DND-41 (cell line): ENCODE results near the gene RWDD3.

Experiments used
- ATAC-seq: fragments of 200-7000 bp; cut with Tn5 transposase; 3 replicates; pipeline ENCODE4 v1.9.1; 2021; ENCODE audit warnings: low read depth; ENCODE audit not compliant: insufficient read depth
- DNase-seq: peaks from one replicate; pipeline ENCODE4 v3.0.0-alpha.2; 2020
- H2AFZ ChIP-seq: 2 replicates; pipeline ENCODE4 v1.6.0; 2012; ENCODE audit warnings: low read depth, low read length
- H3K27ac ChIP-seq: 2 replicates; pipeline ENCODE4 v1.5.1; 2012; ENCODE audit warnings: low read length, inconsistent platforms
- H3K27me3 ChIP-seq: fragments of 200-600 bp; sonication (generic); 2 replicates; pipeline ENCODE4 v1.6.0; 2012; ENCODE audit warnings: low read length, mild to moderate bottlenecking, inconsistent platforms; ENCODE audit not compliant: insufficient read depth, poor library complexity
- H3K36me3 ChIP-seq: 2 replicates; pipeline ENCODE4 v1.5.1; 2012; ENCODE audit warnings: low read length, inconsistent platforms; ENCODE audit not compliant: insufficient read depth
- H3K4me1 ChIP-seq: 2 replicates; pipeline ENCODE4 v1.5.1; 2012; ENCODE audit warnings: mild to moderate bottlenecking, low read length; ENCODE audit not compliant: insufficient read depth
- H3K4me2 ChIP-seq: 2 replicates; pipeline ENCODE4 v1.6.0; 2012; ENCODE audit warnings: mild to moderate bottlenecking, moderate library complexity, low read length, inconsistent platforms; ENCODE audit not compliant: insufficient read depth
- H3K4me3 ChIP-seq, 2 experiments: fragments of 200-600 bp in 1 of 2; shearing (Covaris generic) in 1 of 2; 2 replicates each; pipeline ENCODE4 v1.5.1; 2012 to 2016; ENCODE audit warnings: inconsistent platforms in 2 of 2, low read length in 2 of 2, mild to moderate bottlenecking in 2 of 2, low read depth in 1 of 2, moderate library complexity in 1 of 2
- H3K79me2 ChIP-seq: 2 replicates; pipeline ENCODE4 v1.6.0; 2012; ENCODE audit warnings: low read length, inconsistent platforms; ENCODE audit not compliant: insufficient read depth
- H3K9ac ChIP-seq: 2 replicates; pipeline ENCODE4 v1.6.0; 2012; ENCODE audit warnings: low read depth, mild to moderate bottlenecking, inconsistent platforms, low read length, moderate library complexity
- H3K9me3 ChIP-seq: 2 replicates; pipeline ENCODE4 v1.5.1; 2012; ENCODE audit warnings: low read length, moderate library complexity, mild to moderate bottlenecking, inconsistent platforms; ENCODE audit not compliant: insufficient read depth, severe bottlenecking
- H4K20me1 ChIP-seq: 2 replicates; pipeline ENCODE4 v1.6.0; 2012; ENCODE audit warnings: low read length; ENCODE audit not compliant: insufficient read depth
- EZH2 ChIP-seq: IDR thresholded peaks from 3 replicates; pipeline ENCODE4 v1.6.1; 2012; ENCODE audit warnings: borderline replicate concordance, low read depth, mild to moderate bottlenecking, moderate library complexity, low read length, inconsistent platforms; ENCODE audit not compliant: severe bottlenecking
- TF ChIP-seq, protein P1 (sequence below): IDR thresholded peaks from 2 replicates; pipeline ENCODE4 v1.5.1; 2012; ENCODE audit warnings: borderline replicate concordance, low read length, moderate library complexity, mild to moderate bottlenecking; ENCODE audit not compliant: poor library complexity, severe bottlenecking; ENCODE audit errors: extremely low read depth

The RWDD3 gene

DNA sequence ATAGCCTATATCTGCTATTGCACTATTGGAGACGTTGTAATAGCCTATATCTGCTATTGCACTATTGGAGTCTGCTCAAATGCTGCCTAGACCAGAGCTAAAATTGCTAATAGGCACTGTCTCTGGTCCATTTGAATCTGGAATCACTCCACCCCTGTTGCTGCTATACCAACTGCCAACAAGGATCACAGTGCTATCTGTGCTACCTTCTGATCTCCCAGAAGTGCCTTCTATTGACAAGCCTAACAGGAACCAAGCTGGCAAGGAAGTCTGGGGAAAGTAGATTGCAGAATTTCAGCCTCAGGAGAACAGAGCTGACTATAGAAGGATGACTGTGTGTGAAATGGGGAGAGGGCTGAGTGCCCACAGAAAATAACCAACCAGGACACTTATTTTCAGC is 15.9 kb downstream of the RWDD3 start:
- no peaks in the 10 kb centered on the region for H3K27me3 ChIP-seq
- H3K9me3 ChIP-seq: no peaks in the 10 kb centered on the region
- H3K4me3 ChIP-seq: no peak overlapping the region
- TF ChIP-seq, protein P1, sequence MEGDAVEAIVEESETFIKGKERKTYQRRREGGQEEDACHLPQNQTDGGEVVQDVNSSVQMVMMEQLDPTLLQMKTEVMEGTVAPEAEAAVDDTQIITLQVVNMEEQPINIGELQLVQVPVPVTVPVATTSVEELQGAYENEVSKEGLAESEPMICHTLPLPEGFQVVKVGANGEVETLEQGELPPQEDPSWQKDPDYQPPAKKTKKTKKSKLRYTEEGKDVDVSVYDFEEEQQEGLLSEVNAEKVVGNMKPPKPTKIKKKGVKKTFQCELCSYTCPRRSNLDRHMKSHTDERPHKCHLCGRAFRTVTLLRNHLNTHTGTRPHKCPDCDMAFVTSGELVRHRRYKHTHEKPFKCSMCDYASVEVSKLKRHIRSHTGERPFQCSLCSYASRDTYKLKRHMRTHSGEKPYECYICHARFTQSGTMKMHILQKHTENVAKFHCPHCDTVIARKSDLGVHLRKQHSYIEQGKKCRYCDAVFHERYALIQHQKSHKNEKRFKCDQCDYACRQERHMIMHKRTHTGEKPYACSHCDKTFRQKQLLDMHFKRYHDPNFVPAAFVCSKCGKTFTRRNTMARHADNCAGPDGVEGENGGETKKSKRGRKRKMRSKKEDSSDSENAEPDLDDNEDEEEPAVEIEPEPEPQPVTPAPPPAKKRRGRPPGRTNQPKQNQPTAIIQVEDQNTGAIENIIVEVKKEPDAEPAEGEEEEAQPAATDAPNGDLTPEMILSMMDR: no peak
- no peak for TF ChIP-seq EZH2
- H3K36me3 ChIP-seq: peaks cover 31% of the 10 kb centered on the region; the same call in 1 of the 2 replicates
- H4K20me1 ChIP-seq: no peaks in the 10 kb centered on the region
- no peak overlapping the region for H3K9ac ChIP-seq
- DNase-seq: no peak
- no peak overlapping the region for H3K27ac ChIP-seq
- no peaks in the 10 kb centered on the region for H3K4me1 ChIP-seq
- no peak overlapping the region for H2AFZ ChIP-seq
- H3K4me2 ChIP-seq: no peak overlapping the region
- no peak for ATAC-seq
- no peaks in the 10 kb centered on the region; the same call in 1 of the 2 replicates for H3K79me2 ChIP-seq

DNA sequence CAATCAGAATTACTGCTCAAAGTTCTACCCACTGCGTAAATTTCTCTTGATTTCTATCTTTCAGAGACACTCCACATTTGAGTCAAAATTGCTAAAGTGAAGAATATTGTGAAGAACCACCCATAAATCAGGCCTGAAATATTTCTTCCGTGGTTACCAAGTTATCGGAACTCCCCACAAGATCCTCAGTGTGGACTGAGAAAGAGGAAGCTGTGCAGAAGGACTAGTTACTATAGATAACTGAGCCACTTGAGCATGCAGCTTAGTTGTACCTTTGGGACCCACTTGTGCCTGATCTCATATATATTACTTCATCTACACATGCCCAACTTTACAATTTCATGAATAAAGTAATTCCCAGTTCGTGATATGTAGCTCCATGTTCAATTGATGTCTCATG is 18.4 kb downstream of the RWDD3 start:
- no peak overlapping the region for H3K4me2 ChIP-seq
- no peaks in the 10 kb centered on the region for H3K9me3 ChIP-seq
- no peaks in the 10 kb centered on the region for H3K27me3 ChIP-seq
- no peak for DNase-seq
- H3K27ac ChIP-seq: no peak overlapping the region
- no peak overlapping the region for H3K9ac ChIP-seq
- no peak for TF ChIP-seq EZH2
- TF ChIP-seq, protein P1: no peak
- peaks cover 26% of the 10 kb centered on the region; the same call in 1 of the 2 replicates for H3K36me3 ChIP-seq
- no peak overlapping the region for H3K4me3 ChIP-seq
- H3K79me2 ChIP-seq: no peaks in the 10 kb centered on the region
- H2AFZ ChIP-seq: no peak overlapping the region
- ATAC-seq: no peak
- no peaks in the 10 kb centered on the region for H3K4me1 ChIP-seq
- H4K20me1 ChIP-seq: no peaks in the 10 kb centered on the region

DNA sequence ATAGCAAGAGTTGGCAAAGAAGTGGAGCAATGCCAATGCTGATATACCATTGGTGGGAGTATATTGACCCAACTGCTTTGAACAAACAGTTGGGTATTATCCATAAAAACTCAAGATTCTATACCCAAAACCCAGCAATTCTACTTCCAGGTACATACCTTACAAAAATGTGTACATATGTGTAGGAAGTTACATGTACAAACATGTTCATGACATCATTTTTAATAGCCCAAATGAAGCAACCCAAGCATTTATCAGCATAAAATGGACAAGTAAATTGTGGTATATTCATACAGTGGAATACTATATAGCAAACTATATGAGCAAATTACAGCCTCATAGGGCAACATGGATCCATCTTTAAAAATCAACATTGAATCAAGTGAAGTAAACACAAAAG is 20.9 kb downstream of the RWDD3 start:
- Histone ChIP-seq H3K36me3 (peaks cover 16% of the 10 kb centered on the region; the same call in 1 of the 2 replicates), H3K9me3 (no peaks in the 10 kb centered on the region), H4K20me1 (no peaks in the 10 kb centered on the region), H3K4me2 (no peak overlapping the region), H3K27ac (no peak overlapping the region), H3K4me1 (no peaks in the 10 kb centered on the region), H2AFZ (no peak overlapping the region), H3K9ac (no peak overlapping the region), H3K4me3 (no peak overlapping the region), H3K27me3 (no peaks in the 10 kb centered on the region), H3K79me2 (no peaks in the 10 kb centered on the region)
- DNase-seq (no peak), ATAC-seq (no peak)
- TF ChIP-seq, protein P1: no peak
- no peak for TF ChIP-seq EZH2

DNA sequence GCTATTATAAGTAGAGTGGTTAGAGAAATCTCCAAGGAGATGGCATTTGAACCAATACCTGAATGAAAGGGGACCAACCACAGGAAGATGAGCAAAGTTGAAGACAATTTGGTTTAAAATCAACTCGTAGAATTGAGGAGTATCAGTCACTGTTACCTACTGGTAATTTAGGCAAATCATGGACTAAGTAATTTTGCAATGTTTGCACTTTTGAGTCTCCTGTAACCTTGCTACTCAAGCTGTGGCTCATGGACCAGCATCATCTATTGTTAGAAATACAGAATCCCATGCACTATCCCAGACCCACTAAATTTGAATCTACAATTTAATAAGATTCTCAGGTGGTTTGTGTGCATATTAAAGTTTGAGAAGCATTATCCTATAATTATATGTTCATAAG is 21.8 kb downstream of the RWDD3 start:
- Histone ChIP-seq H3K27me3 (no peaks in the 10 kb centered on the region), H3K27ac (no peak overlapping the region), H3K79me2 (no peaks in the 10 kb centered on the region), H3K4me2 (no peak overlapping the region), H4K20me1 (no peaks in the 10 kb centered on the region), H3K4me3 (no peak overlapping the region), H3K36me3 (peaks cover 16% of the 10 kb centered on the region; the same call in 1 of the 2 replicates), H3K9ac (no peak overlapping the region), H3K9me3 (no peaks in the 10 kb centered on the region), H2AFZ (no peak overlapping the region), H3K4me1 (no peaks in the 10 kb centered on the region)
- DNase-seq (no peak), ATAC-seq (no peak)
- TF ChIP-seq EZH2: no peak
- TF ChIP-seq, protein P1: no peak
